NCI-H187 treated with DMSO at 0.1 percent for 48 hours (cell line): ENCODE data around the gene FOXE3.
"Not testable (repeated sequence)": the region's sequence is repeated elsewhere in the genome, so short reads cannot be mapped to it uniquely, and the experiment has no call there.

Experiments
- DNase-seq: peaks from one replicate; lab custom pipeline; 2025; lab: John Stamatoyannopoulos, UW

The FOXE3 gene

GRCh38 chr1:47449822-47450552 is 33.9 kb downstream of the FOXE3 start:
- no peak for DNase-seq

- no peak for DNase-seq
Measured at GRCh38 chr1:47450606-47451005, 34.5 kb downstream of the FOXE3 start.

- no peak for DNase-seq
Measured at GRCh38 chr1:47452426-47452825, 36.3 kb downstream of the FOXE3 start.

GRCh38 chr1:47453910-47454309 is 37.8 kb downstream of the FOXE3 start:
- not testable (repeated sequence) for DNase-seq

DNA sequence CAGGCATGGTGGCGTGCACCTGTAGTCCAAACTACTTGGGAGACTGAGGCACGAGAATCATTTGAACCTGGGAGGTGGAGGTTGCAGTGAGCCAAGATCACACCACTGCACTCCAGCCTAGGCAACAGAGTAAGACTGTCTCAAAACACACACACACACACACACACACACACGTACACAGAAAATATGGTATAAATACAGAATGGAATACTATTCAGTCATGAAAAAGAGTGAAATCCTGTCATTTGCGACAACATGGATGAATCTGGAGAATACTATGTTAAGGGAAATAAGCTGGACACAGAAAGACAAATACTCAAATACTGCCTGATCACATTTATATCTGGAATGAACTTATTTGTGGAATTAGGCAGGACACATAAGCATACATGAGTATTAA is 40.2 kb downstream of the FOXE3 start:
- DNase-seq: no peak

- DNase-seq: not testable (repeated sequence)
Measured at GRCh38 chr1:47457547-47457946, 41.5 kb downstream of the FOXE3 start.

- peak; percentile 65 for DNase-seq
Measured at GRCh38 chr1:47459253-47459788, 43.2 kb downstream of the FOXE3 start.

DNA sequence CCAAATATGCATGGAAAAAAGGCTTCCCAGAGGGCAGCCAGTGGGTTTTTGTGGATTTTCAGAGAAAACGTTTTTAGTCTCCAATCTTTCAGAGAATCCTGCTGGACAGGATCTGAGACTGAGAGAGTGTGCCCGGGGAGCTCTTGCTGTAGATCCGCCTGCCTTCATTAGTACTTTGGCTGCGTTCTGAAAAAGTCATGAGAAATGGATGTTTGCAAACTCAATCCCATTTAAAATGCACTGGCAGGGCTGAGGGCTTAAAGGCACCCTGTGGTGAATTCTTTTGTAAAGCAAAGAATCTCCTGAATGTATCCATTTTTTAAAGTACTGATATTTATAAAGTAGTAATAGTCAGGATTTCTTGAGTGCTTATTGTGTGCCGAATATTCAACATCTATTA is 44.0 kb downstream of the FOXE3 start:
- DNase-seq: no peak

- DNase-seq: no peak
Measured at GRCh38 chr1:47460456-47460855, 44.4 kb downstream of the FOXE3 start.

- DNase-seq: no peak
Measured at GRCh38 chr1:47465605-47466004, 49.5 kb downstream of the FOXE3 start.
